NCI-H526 treated with DMSO at 0.1 percent for 48 hours (cell line): ENCODE measurements around the gene MRAP2.
A peak's percentile ranks its signal among the peaks of the same experiment; 100 is the strongest.
"Not testable (repeated sequence)": the region's sequence is repeated elsewhere in the genome, so short reads cannot be mapped to it uniquely, and the experiment has no call there.

ENCODE experiments used
- DNase-seq: peaks from one replicate; lab custom pipeline; 2025; lab: John Stamatoyannopoulos, UW

The MRAP2 gene

GRCh38 chr6:84032000-84032399 is 1.6 kb upstream of the MRAP2 start:
- not testable (repeated sequence) for DNase-seq

- no peak for DNase-seq
Measured at GRCh38 chr6:84035484-84035883, 1.9 kb downstream of the MRAP2 start.

- DNase-seq: no peak
Measured at GRCh38 chr6:84037425-84038089, 4.0 kb downstream of the MRAP2 start.

GRCh38 chr6:84042603-84043002 is 9.0 kb downstream of the MRAP2 start:
- DNase-seq: no peak

- DNase-seq: no peak
Measured at GRCh38 chr6:84043555-84043954, 10.0 kb downstream of the MRAP2 start.

- DNase-seq: no peak
Measured at GRCh38 chr6:84046755-84047154, 13.2 kb downstream of the MRAP2 start.

GRCh38 chr6:84048588-84048987 is 15.0 kb downstream of the MRAP2 start:
- no peak for DNase-seq

GRCh38 chr6:84050408-84050807 is 16.8 kb downstream of the MRAP2 start:
- no peak for DNase-seq

- peak; percentile 13 for DNase-seq
Measured at GRCh38 chr6:84052204-84052882, 18.8 kb downstream of the MRAP2 start.

GRCh38 chr6:84052883-84053241 is 19.3 kb downstream of the MRAP2 start:
- DNase-seq: no peak

GRCh38 chr6:84055647-84056046 is 22.1 kb downstream of the MRAP2 start:
- DNase-seq: no peak

GRCh38 chr6:84057908-84058307 is 24.3 kb downstream of the MRAP2 start:
- no peak for DNase-seq

GRCh38 chr6:84059082-84059481 is 25.5 kb downstream of the MRAP2 start:
- no peak for DNase-seq

- DNase-seq: no peak
Measured at GRCh38 chr6:84061174-84061573, 27.6 kb downstream of the MRAP2 start.

GRCh38 chr6:84061613-84062398 is 28.2 kb downstream of the MRAP2 start:
- DNase-seq: no peak

GRCh38 chr6:84062519-84063154 is 29.1 kb downstream of the MRAP2 start:
- no peak for DNase-seq

GRCh38 chr6:84065693-84066290 is 32.2 kb downstream of the MRAP2 start:
- DNase-seq: no peak

GRCh38 chr6:84066536-84066935 is 33.0 kb downstream of the MRAP2 start:
- DNase-seq: no peak

- not testable (repeated sequence) for DNase-seq
Measured at GRCh38 chr6:84068873-84069272, 35.3 kb downstream of the MRAP2 start.

- no peak for DNase-seq
Measured at GRCh38 chr6:84072442-84072997, 38.9 kb downstream of the MRAP2 start.

- DNase-seq: no peak
Measured at GRCh38 chr6:84074988-84075781, 41.6 kb downstream of the MRAP2 start.
